NT2/D1 (cell line): ENCODE data around the gene HS6ST3.

Experiments
- DNase-seq: peaks from one replicate; pipeline ENCODE4 v3.0.0-alpha.2; 2011; ENCODE audit warnings: low read depth, low spot score
- H3K27me3 ChIP-seq: 2 replicates; pipeline ENCODE4 v1.6.0; 2011; ENCODE audit warnings: mild to moderate bottlenecking; ENCODE audit not compliant: insufficient read length, insufficient read depth
- H3K36me3 ChIP-seq: 2 replicates; pipeline ENCODE4 v1.6.1; 2011; ENCODE audit warnings: mild to moderate bottlenecking, low read length, mixed read lengths; ENCODE audit not compliant: insufficient read depth, insufficient read length
- H3K4me1 ChIP-seq: 2 replicates; pipeline ENCODE4 v1.5.1; 2011; ENCODE audit not compliant: insufficient read depth, insufficient read length
- H3K4me3 ChIP-seq: 2 replicates; pipeline ENCODE4 v1.5.1; 2011; ENCODE audit warnings: low read depth; ENCODE audit not compliant: insufficient read length
- H3K9ac ChIP-seq: 2 replicates; pipeline ENCODE4 v1.6.0; 2011; ENCODE audit warnings: low read depth; ENCODE audit not compliant: insufficient read length
- H3K9me3 ChIP-seq: 2 replicates; pipeline ENCODE4 v1.5.1; 2011; ENCODE audit warnings: mild to moderate bottlenecking, low read length; ENCODE audit not compliant: insufficient read depth
- SUZ12 ChIP-seq: IDR thresholded peaks from 2 replicates; pipeline ENCODE4 v1.6.1; 2011; ENCODE audit not compliant: insufficient read length, insufficient read depth; ENCODE audit errors: extremely low read depth
- YY1 ChIP-seq: IDR thresholded peaks from 2 replicates; pipeline ENCODE4 v1.6.1; 2011; ENCODE audit not compliant: insufficient read length, insufficient read depth
- ZNF274 ChIP-seq: IDR thresholded peaks from 2 replicates; pipeline ENCODE4 v1.6.1; 2011; ENCODE audit warnings: mild to moderate bottlenecking, low read depth, low read length

HS6ST3 gene

DNA sequence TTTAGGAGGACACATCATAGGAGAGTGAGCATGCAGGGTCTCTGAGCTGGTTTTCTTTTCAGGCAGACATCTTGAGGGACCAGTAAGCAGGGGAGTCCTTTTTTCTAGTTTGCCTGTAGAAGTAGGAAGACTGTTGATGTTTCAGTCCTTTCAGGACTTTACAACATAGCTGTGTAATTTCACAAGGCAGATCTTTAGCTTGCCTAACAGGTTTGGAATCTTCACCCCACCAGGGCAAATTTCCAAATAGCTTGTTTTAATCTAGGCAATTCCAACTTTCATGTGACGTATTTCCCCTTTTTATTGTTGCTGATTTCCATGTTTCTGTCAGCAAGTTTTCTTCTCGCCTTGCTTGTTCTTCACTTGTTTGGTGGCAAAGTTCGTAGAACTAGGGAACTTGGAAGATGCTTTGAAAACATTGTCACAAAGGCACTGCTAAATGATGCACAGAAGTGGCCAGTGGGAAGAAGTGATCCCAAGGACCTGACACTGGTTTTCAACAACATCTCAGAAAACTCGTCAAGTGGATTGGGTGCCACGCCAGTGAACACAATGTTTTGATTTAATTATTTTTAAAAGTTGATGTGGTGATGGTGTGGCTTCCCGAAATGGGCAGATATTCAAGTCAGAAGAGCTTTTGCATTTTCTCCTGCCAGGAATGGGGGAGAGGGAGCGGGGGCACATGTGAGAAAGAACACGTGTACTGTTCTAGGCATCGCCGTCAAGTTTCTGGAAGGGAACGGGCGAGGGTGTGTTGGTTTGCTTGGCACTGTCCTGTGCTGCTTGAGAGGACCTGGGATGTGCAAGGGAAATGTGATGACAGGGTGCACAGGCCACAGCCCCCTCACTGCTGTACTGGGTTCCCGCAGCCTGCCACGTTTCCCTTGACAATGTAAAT lies 485.8 kb downstream of the HS6ST3 start:
- Histone ChIP-seq H3K4me1 (no peaks in the 10 kb centered on the region), H3K4me3 (no peak overlapping the region), H3K9me3 (no peaks in the 10 kb centered on the region), H3K9ac (no peak overlapping the region), H3K27me3 (no peaks in the 10 kb centered on the region), H3K36me3 (no peaks in the 10 kb centered on the region)
- DNase-seq = no peak
- no peak for TF ChIP-seq ZNF274

DNA sequence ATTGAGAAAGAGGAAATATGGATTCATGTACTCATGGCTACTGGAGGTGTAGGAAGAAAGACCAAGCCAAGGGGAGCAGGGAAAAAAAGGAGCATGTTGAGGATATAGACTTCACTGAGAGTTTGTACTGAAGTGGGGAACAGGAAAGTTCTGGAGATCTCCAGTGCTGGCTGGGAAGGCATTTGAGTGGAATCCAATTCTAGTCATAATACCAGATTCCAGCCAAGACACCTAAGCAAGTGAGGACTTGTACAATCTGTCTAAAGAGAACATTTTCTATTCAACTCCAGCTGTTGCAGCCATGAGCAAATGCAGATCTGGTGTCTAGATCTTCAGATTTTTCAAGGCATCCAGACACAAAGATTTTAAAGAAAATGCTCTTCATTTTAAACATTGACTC lies 491.8 kb downstream of the HS6ST3 start:
- H3K9me3 ChIP-seq = no peaks in the 10 kb centered on the region
- H3K4me1 ChIP-seq = no peaks in the 10 kb centered on the region
- H3K27me3 ChIP-seq = no peaks in the 10 kb centered on the region
- H3K9ac ChIP-seq = no peak overlapping the region
- no peak for TF ChIP-seq SUZ12
- no peak for TF ChIP-seq ZNF274
- no peak for TF ChIP-seq YY1
- no peak overlapping the region for H3K4me3 ChIP-seq
- no peaks in the 10 kb centered on the region for H3K36me3 ChIP-seq
- DNase-seq = no peak

GRCh38 chr13:96615252-96615651 lies 525.3 kb downstream of the HS6ST3 start:
- H3K4me3 ChIP-seq = no peak overlapping the region

DNA sequence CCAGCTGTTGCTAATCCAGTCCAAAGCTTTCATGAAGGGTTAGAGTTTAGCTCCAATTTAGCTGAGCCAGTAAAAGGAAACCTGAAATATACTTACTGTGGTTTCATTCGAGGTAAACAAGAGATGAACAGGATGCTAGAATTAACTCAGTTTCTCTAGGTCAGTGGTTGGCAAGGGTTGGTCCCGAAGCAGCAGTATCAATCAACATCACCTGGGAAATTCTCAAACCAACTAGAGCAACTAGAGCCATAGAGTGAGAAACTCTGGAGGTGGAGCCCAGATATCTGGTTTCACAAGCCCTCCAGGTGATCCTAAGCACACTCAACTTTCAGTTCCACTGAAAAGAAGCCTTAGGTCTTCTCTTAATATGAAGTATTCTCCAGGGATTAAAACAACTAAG lies 527.6 kb downstream of the HS6ST3 start:
- no peak for DNase-seq
- H3K4me3 ChIP-seq = no peak overlapping the region
- H3K4me1 ChIP-seq = no peaks in the 10 kb centered on the region
- H3K36me3 ChIP-seq = no peaks in the 10 kb centered on the region
- no peak for TF ChIP-seq SUZ12
- TF ChIP-seq ZNF274 = no peak
- no peak for TF ChIP-seq YY1
- no peaks in the 10 kb centered on the region for H3K9me3 ChIP-seq
- H3K9ac ChIP-seq = no peak overlapping the region
- H3K27me3 ChIP-seq = no peaks in the 10 kb centered on the region

More at GRCh38 chr13:96615252-96615651, 525.3 kb downstream of the HS6ST3 start:
- TF ChIP-seq SUZ12 = no peak
- no peak for TF ChIP-seq ZNF274
- TF ChIP-seq YY1 = no peak
- Histone ChIP-seq H3K9ac (no peak overlapping the region), H3K36me3 (no peaks in the 10 kb centered on the region), H3K4me1 (no peaks in the 10 kb centered on the region), H3K9me3 (no peaks in the 10 kb centered on the region), H3K27me3 (no peaks in the 10 kb centered on the region)
- DNase-seq = no peak

GRCh38 chr13:96621634-96622183 lies 531.8 kb downstream of the HS6ST3 start:
- Histone ChIP-seq H3K9me3 (no peaks in the 10 kb centered on the region), H3K4me3 (no peak overlapping the region), H3K27me3 (no peaks in the 10 kb centered on the region), H3K36me3 (no peaks in the 10 kb centered on the region), H3K9ac (no peak overlapping the region), H3K4me1 (no peaks in the 10 kb centered on the region)
- DNase-seq = no peak
- TF ChIP-seq YY1 (no peak), ZNF274 (no peak), SUZ12 (no peak)

- H3K9me3 ChIP-seq = no peaks in the 10 kb centered on the region
- H3K4me1 ChIP-seq = no peaks in the 10 kb centered on the region
- no peak for DNase-seq
- H3K27me3 ChIP-seq = no peaks in the 10 kb centered on the region
- no peak overlapping the region for H3K9ac ChIP-seq
- TF ChIP-seq ZNF274 = no peak
- TF ChIP-seq YY1 = no peak
- TF ChIP-seq SUZ12 = no peak
- no peaks in the 10 kb centered on the region for H3K36me3 ChIP-seq
- no peak overlapping the region for H3K4me3 ChIP-seq
These were observed 539.4 kb downstream of the HS6ST3 start for GRCh38 chr13:96629331-96629730.

GRCh38 chr13:96632536-96633320 lies 542.8 kb downstream of the HS6ST3 start:
- Histone ChIP-seq H3K9ac (no peak overlapping the region), H3K9me3 (no peaks in the 10 kb centered on the region), H3K36me3 (no peaks in the 10 kb centered on the region), H3K4me3 (no peak overlapping the region), H3K4me1 (no peaks in the 10 kb centered on the region), H3K27me3 (no peaks in the 10 kb centered on the region)
- no peak for DNase-seq
- TF ChIP-seq YY1 (no peak), ZNF274 (no peak), SUZ12 (no peak)
